K562 (cell line): ENCODE measurements around the gene PMEPA1. TPM values are rescaled to one million over a fixed set of nuclear protein-coding genes. Genes with fewer than 3 reads are reported as not detected.

Source experiments
- ATAC-seq: fragments of 200-7000 bp; cut with Tn5 transposase; 3 replicates; pipeline ENCODE4 v1.9.1; 2020; ENCODE audit warnings: moderate library complexity
- BruUV-seq: library from RNA; stranded (reverse); fragments of 400-500 nt; replicated peaks from 2 replicates; lab custom pipeline; 2021; lab: Mats Ljungman, UMichigan
- CTCF ChIA-PET: fragments of 300-600 bp; formaldehyde crosslinking; extraction: SDS; loops from one replicate; lab custom pipeline; 2021; ENCODE audit warnings: low intra/inter-chr PET ratio; lab: Yijun Ruan, JAX
- POLR2A ChIA-PET: fragments of 300-600, 350-650 bp; sonication (Branson Sonifier 250); formaldehyde crosslinking; extraction: SDS; loops from one replicate; lab custom pipeline; 2021; ENCODE audit warnings: antibody characterized with exemption, inconsistent platforms; lab: Yijun Ruan, JAX
- DNase-seq, 4 experiments: peaks; one replicate each; pipeline versions ENCODE4 v3.0.0 to v3.0.0-alpha.2; 2011 to 2018; ENCODE audit warnings: low spot score in 3 of 4, mixed read lengths in 3 of 4; ENCODE audit errors: extremely low read depth in 1 of 4
- FAIRE-seq: peaks from 2 replicates; lab custom pipeline; 2011; peaks lifted over from hg19 to GRCh38; lab: Jason Lieb, UNC
- H2AFZ ChIP-seq: 2 replicates; pipeline ENCODE4 v1.6.0; 2011; ENCODE audit warnings: low read depth, low read length, control low read depth, inconsistent platforms
- H3K27ac ChIP-seq: fragments of 200-600 bp; 3 replicates; pipeline ENCODE4 v1.8.0; 2011; ENCODE audit warnings: low read depth, mild to moderate bottlenecking, control low read depth, inconsistent platforms, low read length, moderate library complexity, mixed read lengths; ENCODE audit errors: extremely low read depth
- H3K27me3 ChIP-seq, 2 experiments: fragments of 300-600 bp in 1 of 2; 2 replicates in 1 of 2; 3 replicates in 1 of 2; pipeline versions ENCODE4 v1.6.0 to v1.8.0; 2011; ENCODE audit warnings: inconsistent platforms in 2 of 2, low read length in 2 of 2, mild to moderate bottlenecking in 1 of 2, mixed read lengths in 1 of 2, moderate library complexity in 1 of 2; ENCODE audit not compliant: control insufficient read depth in 2 of 2, insufficient read depth in 2 of 2
- H3K36me3 ChIP-seq: fragments of 300-600 bp; 3 replicates; pipeline ENCODE4 v1.8.0; 2011; ENCODE audit warnings: mild to moderate bottlenecking, low read length, inconsistent platforms; ENCODE audit not compliant: control insufficient read depth, insufficient read depth
- H3K4me1 ChIP-seq, 2 experiments: fragments of 200-600 bp in 1 of 2; replicated peaks in 1 of 2; 2 replicates in 1 of 2; 3 replicates in 1 of 2; pipeline versions ENCODE4 v1.5.1 to v1.8.0; 2011; ENCODE audit warnings: inconsistent platforms in 2 of 2, low read length in 2 of 2, mild to moderate bottlenecking in 1 of 2, mixed read lengths in 1 of 2, moderate library complexity in 1 of 2; ENCODE audit not compliant: control insufficient read depth in 2 of 2, insufficient read depth in 2 of 2
- H3K4me2 ChIP-seq: 2 replicates; pipeline ENCODE4 v1.6.1; 2011; ENCODE audit warnings: low read length, control low read depth, inconsistent platforms, mixed read lengths; ENCODE audit not compliant: insufficient read depth
- H3K4me3 ChIP-seq: fragments of 200-600 bp; sonication (generic), shearing (Covaris generic); 2 replicates; pipeline ENCODE4 v1.5.1; 2016; ENCODE audit warnings: control low read depth, inconsistent platforms
- H3K79me2 ChIP-seq: fragments of 200-600 bp; 3 replicates; pipeline ENCODE4 v1.8.0; 2011; ENCODE audit warnings: low read length, inconsistent platforms; ENCODE audit not compliant: control insufficient read depth, insufficient read depth
- H3K9ac ChIP-seq, 2 experiments: 2 replicates each; pipeline versions ENCODE4 v1.6.0 to v1.6.1; 2011; ENCODE audit warnings: low read depth in 2 of 2, low read length in 2 of 2, control low read depth in 1 of 2, inconsistent platforms in 1 of 2, mild to moderate bottlenecking in 1 of 2, mixed read lengths in 1 of 2; ENCODE audit not compliant: insufficient read depth in 1 of 2
- H3K9me1 ChIP-seq: one replicate; pipeline ENCODE4 v1.6.0; 2011; ENCODE audit warnings: inconsistent platforms, mild to moderate bottlenecking, low read length, moderate library complexity; ENCODE audit not compliant: control insufficient read depth, insufficient read depth
- H3K9me3 ChIP-seq: replicated peaks from 2 replicates; pipeline ENCODE4 v1.5.1; 2011; ENCODE audit warnings: low read depth, low read length, inconsistent platforms; ENCODE audit not compliant: control insufficient read depth, insufficient read depth
- H4K20me1 ChIP-seq: replicated peaks from 2 replicates; pipeline ENCODE4 v1.6.1; 2011; ENCODE audit warnings: low read length, inconsistent platforms, mixed read lengths; ENCODE audit not compliant: control insufficient read depth, insufficient read depth
- JUN ChIP-seq, 2 experiments: sonication (generic) in 1 of 2; formaldehyde crosslinking in 1 of 2; IDR thresholded peaks; 2 replicates each; pipeline versions ENCODE4 v1.6.1 to v1.8.0; 2012 to 2022; ENCODE audit warnings: borderline replicate concordance in 2 of 2, mild to moderate bottlenecking in 2 of 2, improper control_type of control experiment in 1 of 2, low read depth in 1 of 2, low read length in 1 of 2, missing genetic modification reagents in 1 of 2
- ZBTB11 ChIP-seq, 3 experiments: fragments of 200-800 bp in 1 of 3; fragments of 250-450 bp in 1 of 3; fragments of 450-650 bp in 1 of 3; sonication (Bioruptor Pico) in 1 of 3; sonication (Bioruptor generic) in 1 of 3; formaldehyde crosslinking in 1 of 3; IDR thresholded peaks; 2 replicates each; pipeline versions ENCODE4 v1.6.1 to v1.8.0; 2016 to 2022; ENCODE audit warnings: mild to moderate bottlenecking in 2 of 3, missing genetic modification characterization in 2 of 3, missing compliant biosample characterization in 1 of 3, moderate library complexity in 1 of 3
- WGBS: fragments of 100-300 bp; shearing (Covaris generic); methylation state at CpG from one replicate; pipeline ENCODE4 v1.1.6; 2016; ENCODE audit warnings: low coverage, mixed read lengths; ENCODE audit not compliant: insufficient coverage; ENCODE audit errors: missing lambda C conversion rate; 5-methylcytosine and 5-hydroxymethylcytosine counted together
- in situ Hi-C: fragments of 300-500 bp; cut with MboI; formaldehyde crosslinking; loops from 4 replicates; pipeline ENCODE4 v1.15.0; 2018; ENCODE audit warnings: inconsistent platforms, mixed read lengths
- intact Hi-C: fragments of 100-400 bp; cut with micrococcal nuclease; formaldehyde crosslinking; loops from 2 replicates; pipeline ENCODE4 v1.14.2; 2022
- polyA plus RNA-seq, 8 experiments: library from polyadenylated mRNA; depleted of rRNA in 4 of 8; stranded (reverse) in 5 of 8; unstranded in 3 of 8; fragments of >200 nt; fragmentation: Nextera tagmentation in 2 of 8; fragmentation: Illumina TruSeq in 1 of 8; extraction: Ambion mirVana in 2 of 8; extraction: Trizol in 1 of 8; gene quantifications; 2 replicates each; pipeline versions ENCODE4 v1.2.1 to v1.2.3, GENCODE V29; 2011 to 2014; ENCODE audit warnings: inconsistent platforms in 1 of 8, missing spikeins in 1 of 8
- total RNA-seq, 7 experiments: library from RNA; depleted of rRNA in 6 of 7; stranded (reverse); fragments of >200 nt in 6 of 7; fragmentation: Illumina TruSeq in 2 of 7; extraction: Trizol in 2 of 7; gene quantifications; 2 replicates each; pipeline versions ENCODE4 v1.2.1 to v1.2.3, GENCODE V29; 2011 to 2021; ENCODE audit warnings: low replicate concordance in 1 of 7

PMEPA1 gene
- total and polyA plus RNA-seq, 9 of the 15 experiments (the other 6 are each of a cell fraction or from before 2014, with no cell fraction given): 0.16 TPM; not detected in 8

DNA sequence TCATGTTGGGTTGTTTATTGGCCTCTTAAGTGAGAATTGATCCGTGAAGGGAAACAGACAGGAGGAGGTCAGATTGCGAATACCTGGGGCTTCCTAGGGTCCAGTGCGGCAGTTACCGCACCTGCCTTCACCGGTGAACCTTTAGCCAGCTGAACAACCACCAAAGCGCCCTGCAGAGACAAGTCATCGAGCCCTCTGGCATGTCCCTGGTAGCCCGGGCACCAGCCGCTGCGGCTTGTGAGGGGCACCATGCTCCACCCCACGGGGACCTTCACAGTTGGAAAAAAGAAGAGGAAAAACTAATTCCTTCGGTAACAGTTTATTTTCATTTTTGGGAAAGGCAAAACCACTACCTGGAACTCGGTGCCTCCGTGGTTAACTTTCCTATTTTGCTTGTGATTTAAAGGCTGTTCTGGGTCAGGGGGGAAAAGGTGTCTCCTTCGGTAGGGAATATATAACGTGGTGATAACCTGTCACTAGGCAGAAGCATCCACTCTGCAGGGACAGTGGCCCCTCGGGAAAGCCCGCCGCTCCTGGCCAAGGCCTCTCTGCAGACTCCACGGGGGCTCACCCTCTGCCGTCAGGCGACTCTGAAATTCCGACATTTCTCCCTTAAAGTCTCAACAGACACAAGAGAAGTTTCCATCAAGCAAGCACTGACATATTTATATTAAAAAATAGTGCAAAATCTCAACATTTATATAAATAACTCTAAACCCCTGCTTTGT is 58.9 kb downstream of the PMEPA1 start:
- H4K20me1 ChIP-seq: 0 out of 2 replicates have a peak, but pooled peaks cover 9% of the 10 kb centered on the region

More for the DNA sequence above, 58.9 kb downstream of the PMEPA1 start:
- H3K4me3 ChIP-seq: no peak overlapping the region
- 1% methylated on average over 23 of the region's 23 CpGs for WGBS
- FAIRE-seq (no peak), ATAC-seq (no peak), DNase-seq (no peak)
- H3K9me1 ChIP-seq: no peaks in the 10 kb centered on the region
- no peaks in the 10 kb centered on the region for H3K9me3 ChIP-seq
- H3K4me1 ChIP-seq: peaks cover 0 to 12% of the 10 kb centered on the region in 2 experiments; a peak in 1 of 5 replicates
- POLR2A ChIA-PET: interaction anchor here (0.6 to 0.7 kb wide), 2 partner anchors 28 to 255 kb away, joined by 3 to 5 read pairs; no protein-coding TSS in a partner anchor
- BruUV-seq: no TSS peak
- intact Hi-C loops: loop anchor here (10.0 kb wide), 1 partner anchor 194 kb away; no protein-coding TSS in a partner anchor
- peaks cover 37 to 70% of the 10 kb centered on the region in 2 experiments; a peak in 4 of 5 replicates for H3K27me3 ChIP-seq
- H3K27ac ChIP-seq: no peak overlapping the region
- H3K79me2 ChIP-seq: no peaks in the 10 kb centered on the region
- H3K9ac ChIP-seq: no peak overlapping the region
- H3K36me3 ChIP-seq: no peaks in the 10 kb centered on the region
- in situ Hi-C loops: no loop called here
- TF ChIP-seq JUN (IDR thresholded peaks at IDR 0.05; ENCODE audit: borderline replicate concordance, low read depth, low read length) (no peak), JUN (CRISPR knock-in tag; IDR thresholded peaks at IDR 0.05; ENCODE audit: borderline replicate concordance) (no peak), ZBTB11 (CRISPR knock-in tag; IDR thresholded peaks at IDR 0.05) (0 out of 6 replicates have a peak, but pooled peaks of 1 of the 3 experiments have one; percentile 13)
- no peak overlapping the region for H3K4me2 ChIP-seq
- CTCF ChIA-PET: interaction anchor here (0.6 to 1.6 kb wide), 4 partner anchors 54 to 1057 kb away, joined by 3 to 8 read pairs (median 3); no protein-coding TSS in a partner anchor
- no peak overlapping the region for H2AFZ ChIP-seq
